Mucosa of descending colon (tissue), 3 donors: ENCODE data around the gene MAP6. TPM values are rescaled to one million over a fixed set of nuclear protein-coding genes. Genes with fewer than 3 reads are reported as not detected.

ENCODE experiments used
- ATAC-seq: fragments of 200-7000 bp; cut with Tn5 transposase; one replicate; pipeline ENCODE4 v1.9.1; 2020; ENCODE audit warnings: mild to moderate bottlenecking, moderate library complexity
- DNase-seq, 3 donors: peaks; one replicate each; pipeline ENCODE4 v3.0.0-alpha.2; 2020
- H3K36me3 ChIP-seq: fragments of 200-600 bp; one replicate; pipeline ENCODE4 v1.8.0; 2021; ENCODE audit warnings: low read depth, mild to moderate bottlenecking
- H3K4me1 ChIP-seq: fragments of 200-600 bp; one replicate; pipeline ENCODE4 v1.8.0; 2021; ENCODE audit warnings: low read depth, mild to moderate bottlenecking
- H3K4me3 ChIP-seq: fragments of 200-600 bp; one replicate; pipeline ENCODE4 v1.8.0; 2021; ENCODE audit warnings: mild to moderate bottlenecking
- H3K9me3 ChIP-seq: fragments of 200-600 bp; one replicate; pipeline ENCODE4 v1.8.0; 2021; ENCODE audit warnings: mild to moderate bottlenecking
- CTCF ChIP-seq: fragments of 200-600 bp; IDR thresholded peaks from one replicate; pipeline ENCODE4 v1.8.0; 2022; ENCODE audit warnings: antibody characterized with exemption, mild to moderate bottlenecking
- intact Hi-C, 2 donors: fragments of 100-400 bp; cut with DNase I in 1 of 2; cut with micrococcal nuclease in 1 of 2; formaldehyde crosslinking; loops; one replicate each; pipeline versions ENCODE4 v1.11.0 to v1.11.1; 2022; cut with DNase I, micrococcal nuclease
- total RNA-seq, 3 donors: library from RNA; stranded (reverse); fragmentation: NEBNext Ultra II Directional in 2 of 3; extraction: Animal tissue kit (Norgen Biotek cat#: 25700) in 2 of 3; gene quantifications; one replicate each; pipeline versions ENCODE4 v1.2.1 to v1.2.4, GENCODE V29; 2021 to 2023
- donor health status: DM: no; HTN: no; CAD: no; lungs with moderate emphysema.
- donor health status: DM: no; HTN: no; CAD: no.
- donor health status: DM: no; HTN: yes; CAD: no.

The MAP6 gene
- total RNA-seq, 3 donors from 2014 or later: 0.84 to 17.7 (median 1.9) TPM

GRCh38 chr11:75654314-75654713 lies 14.5 kb downstream of the MAP6 start:
- intact Hi-C loops: no loop called here
- DNase-seq (no peak), ATAC-seq (no peak)
- no peaks in the 10 kb centered on the region for H3K4me1 ChIP-seq
- TF ChIP-seq CTCF: no peak
- no peaks in the 10 kb centered on the region for H3K36me3 ChIP-seq
- H3K9me3 ChIP-seq: no peaks in the 10 kb centered on the region
- H3K4me3 ChIP-seq: no peak overlapping the region

GRCh38 chr11:75653532-75653931 lies 15.3 kb downstream of the MAP6 start:
- H3K36me3 ChIP-seq: no peaks in the 10 kb centered on the region
- intact Hi-C loops: no loop called here
- ATAC-seq: no peak

GRCh38 chr11:75652936-75653335 lies 15.9 kb downstream of the MAP6 start:
- no peak for ATAC-seq
- Histone ChIP-seq H3K4me1 (no peaks in the 10 kb centered on the region), H3K36me3 (no peaks in the 10 kb centered on the region), H3K9me3 (no peaks in the 10 kb centered on the region), H3K4me3 (no peak overlapping the region)
- intact Hi-C loops: no loop called here
- no peak for TF ChIP-seq CTCF
- no peak for DNase-seq

More at GRCh38 chr11:75653532-75653931, 15.3 kb downstream of the MAP6 start:
- no peak for DNase-seq
- TF ChIP-seq CTCF: no peak
- Histone ChIP-seq H3K9me3 (no peaks in the 10 kb centered on the region), H3K4me3 (no peak overlapping the region), H3K4me1 (no peaks in the 10 kb centered on the region)

GRCh38 chr11:75651218-75651617 lies 17.6 kb downstream of the MAP6 start:
- DNase-seq (no peak), ATAC-seq (no peak)
- TF ChIP-seq CTCF: no peak
- Histone ChIP-seq H3K36me3 (no peaks in the 10 kb centered on the region), H3K4me1 (no peaks in the 10 kb centered on the region), H3K4me3 (no peak overlapping the region), H3K9me3 (no peaks in the 10 kb centered on the region)
- intact Hi-C loops: no loop called here

GRCh38 chr11:75650167-75650723 lies 18.6 kb downstream of the MAP6 start:
- no peaks in the 10 kb centered on the region for H3K9me3 ChIP-seq
- intact Hi-C loops: no loop called here
- ATAC-seq (no peak), DNase-seq (no peak)
- no peak for TF ChIP-seq CTCF
- no peak overlapping the region for H3K4me3 ChIP-seq
- no peaks in the 10 kb centered on the region for H3K36me3 ChIP-seq
- H3K4me1 ChIP-seq: no peaks in the 10 kb centered on the region

GRCh38 chr11:75644946-75645345 lies 23.9 kb downstream of the MAP6 start:
- Histone ChIP-seq H3K36me3 (no peaks in the 10 kb centered on the region), H3K4me1 (no peaks in the 10 kb centered on the region), H3K9me3 (no peaks in the 10 kb centered on the region), H3K4me3 (no peak overlapping the region)
- no peak for TF ChIP-seq CTCF
- DNase-seq: no peak
- ATAC-seq: no peak
- intact Hi-C loops: no loop called here
